HUES6 (cell line): ENCODE measurements around the gene RSU1.

Experiments
- H3K27ac ChIP-seq: 2 replicates; pipeline ENCODE4 v1.7.0; 2013; ENCODE audit warnings: low read depth, mild to moderate bottlenecking, low read length, inconsistent platforms
- H3K27me3 ChIP-seq: 2 replicates; pipeline ENCODE4 v1.6.1; 2013; ENCODE audit warnings: low read length; ENCODE audit not compliant: control insufficient read depth, insufficient read depth
- H3K36me3 ChIP-seq: 2 replicates; pipeline ENCODE4 v1.6.1; 2013; ENCODE audit warnings: low read length; ENCODE audit not compliant: control insufficient read depth, insufficient read depth
- H3K4me1 ChIP-seq: 2 replicates; pipeline ENCODE4 v1.6.1; 2013; ENCODE audit warnings: low read length; ENCODE audit not compliant: control insufficient read depth, insufficient read depth
- H3K4me3 ChIP-seq: 2 replicates; pipeline ENCODE4 v1.5.1; 2013; ENCODE audit warnings: low read depth, low read length
- H3K9ac ChIP-seq: one replicate; pipeline ENCODE4 v1.6.1; 2013; ENCODE audit warnings: mild to moderate bottlenecking, low read length
- H3K9me3 ChIP-seq: 2 replicates; pipeline ENCODE4 v1.6.1; 2013; ENCODE audit warnings: low read depth, low read length; ENCODE audit not compliant: control insufficient read depth, insufficient read depth

RSU1 gene

GRCh38 chr10:16820421-16820820 lies 3.2 kb upstream of the RSU1 start:
- H3K4me3 ChIP-seq = no peak overlapping the region
- H3K9me3 ChIP-seq = peaks cover 35% of the 10 kb centered on the region
- H3K27me3 ChIP-seq = 0 out of 2 replicates have a peak, but pooled peaks cover 3% of the 10 kb centered on the region
- H3K9ac ChIP-seq = no peak overlapping the region
- peaks cover 11% of the 10 kb centered on the region; the same call in 1 of the 2 replicates for H3K4me1 ChIP-seq
- H3K27ac ChIP-seq = no peak overlapping the region
- no peaks in the 10 kb centered on the region for H3K36me3 ChIP-seq

- Histone ChIP-seq H3K9me3 (peaks cover 35% of the 10 kb centered on the region), H3K4me3 (no peak overlapping the region), H3K27ac (no peak overlapping the region), H3K27me3 (0 out of 2 replicates have a peak, but pooled peaks cover 3% of the 10 kb centered on the region), H3K36me3 (no peaks in the 10 kb centered on the region), H3K4me1 (peaks cover 11% of the 10 kb centered on the region; the same call in 1 of the 2 replicates), H3K9ac (no peak overlapping the region)
Observed at GRCh38 chr10:16820018-16820417, 2.8 kb upstream of the RSU1 start.

GRCh38 chr10:16819436-16819835 lies 2.2 kb upstream of the RSU1 start:
- H3K27ac ChIP-seq = no peak overlapping the region
- peaks cover 11% of the 10 kb centered on the region; the same call in 1 of the 2 replicates for H3K4me1 ChIP-seq
- H3K36me3 ChIP-seq = no peaks in the 10 kb centered on the region
- no peak overlapping the region for H3K9ac ChIP-seq
- H3K9me3 ChIP-seq = peaks cover 35% of the 10 kb centered on the region
- H3K4me3 ChIP-seq = no peak overlapping the region
- 0 out of 2 replicates have a peak, but pooled peaks cover 3% of the 10 kb centered on the region for H3K27me3 ChIP-seq

GRCh38 chr10:16819026-16819425 lies 1.8 kb upstream of the RSU1 start:
- Histone ChIP-seq H3K9me3 (peaks cover 33% of the 10 kb centered on the region), H3K27me3 (0 out of 2 replicates have a peak, but pooled peaks cover 3% of the 10 kb centered on the region), H3K36me3 (no peaks in the 10 kb centered on the region), H3K9ac (no peak overlapping the region), H3K4me1 (peaks cover 11% of the 10 kb centered on the region; the same call in 1 of the 2 replicates), H3K4me3 (no peak overlapping the region), H3K27ac (no peak overlapping the region)

GRCh38 chr10:16816830-16817124 lies 447 bp downstream of the RSU1 start:
- Histone ChIP-seq H3K27ac (no peak overlapping the region), H3K27me3 (0 out of 2 replicates have a peak, but pooled peaks cover 3% of the 10 kb centered on the region), H3K9ac (peak overlapping the region; percentile 80), H3K4me1 (peaks cover 11% of the 10 kb centered on the region; the same call in 1 of the 2 replicates), H3K36me3 (no peaks in the 10 kb centered on the region), H3K4me3 (peak overlapping the region; percentile 76), H3K9me3 (peaks cover 10% of the 10 kb centered on the region)

GRCh38 chr10:16816171-16816570 lies 1.1 kb downstream of the RSU1 start:
- Histone ChIP-seq H3K4me3 (peak overlapping the region; percentile 76), H3K27me3 (0 out of 2 replicates have a peak, but pooled peaks cover 3% of the 10 kb centered on the region), H3K9ac (no peak overlapping the region), H3K9me3 (peaks cover 4% of the 10 kb centered on the region; the same call in 1 of the 2 replicates), H3K4me1 (peaks cover 11% of the 10 kb centered on the region; the same call in 1 of the 2 replicates), H3K27ac (no peak overlapping the region), H3K36me3 (peaks cover under 1% of the 10 kb centered on the region; the same call in 1 of the 2 replicates)

- H3K27me3 ChIP-seq = no peaks in the 10 kb centered on the region
- peaks cover 3% of the 10 kb centered on the region; the same call in 1 of the 2 replicates for H3K36me3 ChIP-seq
- no peak overlapping the region for H3K27ac ChIP-seq
- no peak overlapping the region for H3K4me3 ChIP-seq
- H3K9me3 ChIP-seq = no peaks in the 10 kb centered on the region
- H3K4me1 ChIP-seq = peaks cover 11% of the 10 kb centered on the region; the same call in 1 of the 2 replicates
- H3K9ac ChIP-seq = no peak overlapping the region
Observed at GRCh38 chr10:16814012-16814411, 3.2 kb downstream of the RSU1 start.

GRCh38 chr10:16812676-16813075 lies 4.5 kb downstream of the RSU1 start:
- Histone ChIP-seq H3K9me3 (no peaks in the 10 kb centered on the region), H3K4me1 (peaks cover 7% of the 10 kb centered on the region; the same call in 1 of the 2 replicates), H3K4me3 (no peak overlapping the region), H3K27ac (no peak overlapping the region), H3K36me3 (peaks cover 3% of the 10 kb centered on the region; the same call in 1 of the 2 replicates), H3K9ac (no peak overlapping the region), H3K27me3 (no peaks in the 10 kb centered on the region)

GRCh38 chr10:16811765-16812164 lies 5.5 kb downstream of the RSU1 start:
- Histone ChIP-seq H3K4me1 (peaks cover 7% of the 10 kb centered on the region; the same call in 1 of the 2 replicates), H3K27ac (no peak overlapping the region), H3K9ac (no peak overlapping the region), H3K4me3 (no peak overlapping the region), H3K9me3 (no peaks in the 10 kb centered on the region), H3K27me3 (no peaks in the 10 kb centered on the region), H3K36me3 (peaks cover 3% of the 10 kb centered on the region; the same call in 1 of the 2 replicates)

GRCh38 chr10:16811292-16811691 lies 5.9 kb downstream of the RSU1 start:
- Histone ChIP-seq H3K36me3 (peaks cover 3% of the 10 kb centered on the region; the same call in 1 of the 2 replicates), H3K9ac (no peak overlapping the region), H3K27me3 (no peaks in the 10 kb centered on the region), H3K4me3 (no peak overlapping the region), H3K9me3 (no peaks in the 10 kb centered on the region), H3K27ac (no peak overlapping the region), H3K4me1 (peaks cover 6% of the 10 kb centered on the region; the same call in 1 of the 2 replicates)

- Histone ChIP-seq H3K36me3 (peaks cover 3% of the 10 kb centered on the region; the same call in 1 of the 2 replicates), H3K9me3 (0 out of 2 replicates have a peak, but pooled peaks cover 1% of the 10 kb centered on the region), H3K4me1 (no peaks in the 10 kb centered on the region), H3K27me3 (no peaks in the 10 kb centered on the region), H3K4me3 (no peak overlapping the region), H3K27ac (no peak overlapping the region), H3K9ac (no peak overlapping the region)
Observed at GRCh38 chr10:16809074-16809718, 8.0 kb downstream of the RSU1 start.
